Islet precursor cell (in vitro differentiated cells): Measurements from ENCODE around the gene NRROS.

ENCODE experiments used
- DNase-seq: peaks from one replicate; pipeline ENCODE4 v3.0.0-alpha.2; 2018

NRROS gene

GRCh38 chr3:196689941-196690660 is 50.6 kb downstream of the NRROS start:
- DNase-seq: no peak

- DNase-seq: no peak
Observed at GRCh38 chr3:196691386-196691785, 51.9 kb downstream of the NRROS start.

GRCh38 chr3:196694202-196694638 is 54.7 kb downstream of the NRROS start:
- DNase-seq: no peak

- DNase-seq: no peak
Observed at GRCh38 chr3:196694941-196695848, 55.7 kb downstream of the NRROS start.

- no peak for DNase-seq
Observed at GRCh38 chr3:196695849-196696226, 56.3 kb downstream of the NRROS start.

GRCh38 chr3:196697270-196697669 is 57.8 kb downstream of the NRROS start:
- no peak for DNase-seq

GRCh38 chr3:196699749-196700148 is 60.3 kb downstream of the NRROS start:
- DNase-seq: peak; percentile 73

GRCh38 chr3:196700801-196701200 is 61.3 kb downstream of the NRROS start:
- DNase-seq: no peak

GRCh38 chr3:196706327-196706726 is 66.8 kb downstream of the NRROS start:
- no peak for DNase-seq

GRCh38 chr3:196706731-196707130 is 67.2 kb downstream of the NRROS start:
- DNase-seq: no peak

GRCh38 chr3:196707566-196707965 is 68.1 kb downstream of the NRROS start:
- no peak for DNase-seq

- DNase-seq: no peak
Observed at GRCh38 chr3:196708467-196708866, 69.0 kb downstream of the NRROS start.
